ENCODE results near the gene THAP5.

GRCh38 chr7:108605559-108606201 is 36.2 kb upstream of the THAP5 start:
- TF ChIP-seq CTCF (IDR thresholded peaks at IDR 0.05) (no peak), POLR2A (IDR thresholded peaks at IDR 0.05) (no peak)
